Memory B cell (primary cell): ENCODE results near the gene TCF25.
"Not testable (repeated sequence)": the region's sequence is repeated elsewhere in the genome, so short reads cannot be mapped to it uniquely, and the experiment has no call there.

ENCODE experiments used
- ATAC-seq: fragments of 150-1000 bp; cut with Tn5 transposase; 2 replicates; pipeline ENCODE4 v1.10.0; 2021; ENCODE audit warnings: low read depth, mild to moderate bottlenecking, moderate library complexity
- DNase-seq, 2 donors: peaks; one replicate each; pipeline ENCODE4 v3.0.0; 2022; ENCODE audit warnings: low spot score in 2 of 2
- H3K27ac Mint-ChIP-seq: one replicate; pipeline ENCODE4 v1.8.0; 2022; ENCODE audit warnings: mild to moderate bottlenecking, moderate library complexity, mixed read lengths
- H3K27me3 Mint-ChIP-seq: one replicate; pipeline ENCODE4 v1.8.0; 2022; ENCODE audit warnings: mixed read lengths
- H3K36me3 Mint-ChIP-seq: one replicate; pipeline ENCODE4 v1.8.0; 2022; ENCODE audit warnings: mild to moderate bottlenecking, mixed read lengths
- H3K4me1 Mint-ChIP-seq: one replicate; pipeline ENCODE4 v1.8.0; 2022; ENCODE audit warnings: mixed read lengths
- H3K4me3 Mint-ChIP-seq: one replicate; pipeline ENCODE4 v1.8.0; 2022; ENCODE audit warnings: mild to moderate bottlenecking, moderate library complexity, mixed read lengths
- H3K9me3 Mint-ChIP-seq: one replicate; pipeline ENCODE4 v1.8.0; 2022; ENCODE audit warnings: mixed read lengths

TCF25 gene

GRCh38 chr16:89935620-89936019 lies 62.2 kb downstream of the TCF25 start:
- H3K4me3 Mint-ChIP-seq, H3K27me3 Mint-ChIP-seq, DNase-seq, H3K9me3 Mint-ChIP-seq, H3K4me1 Mint-ChIP-seq, H3K27ac Mint-ChIP-seq, H3K36me3 Mint-ChIP-seq, ATAC-seq: not testable (repeated sequence)

GRCh38 chr16:89936034-89936433 lies 62.6 kb downstream of the TCF25 start:
- H3K9me3 Mint-ChIP-seq, result no peaks in the 10 kb centered on the region
- H3K27me3 Mint-ChIP-seq, result peaks cover 2% of the 10 kb centered on the region
- peaks cover 5% of the 10 kb centered on the region for H3K4me1 Mint-ChIP-seq
- ATAC-seq (no peak), DNase-seq (no peak)
- no peak overlapping the region for H3K4me3 Mint-ChIP-seq
- H3K27ac Mint-ChIP-seq, result no peak overlapping the region
- no peaks in the 10 kb centered on the region for H3K36me3 Mint-ChIP-seq

GRCh38 chr16:89936508-89936907 lies 63.1 kb downstream of the TCF25 start:
- Mint-ChIP-seq H3K27me3 (no peaks in the 10 kb centered on the region), H3K4me3 (no peak overlapping the region), H3K27ac (no peak overlapping the region), H3K4me1 (peaks cover under 1% of the 10 kb centered on the region), H3K9me3 (no peaks in the 10 kb centered on the region), H3K36me3 (no peaks in the 10 kb centered on the region)
- ATAC-seq, result no peak
- no peak for DNase-seq

GRCh38 chr16:89936981-89937380 lies 63.6 kb downstream of the TCF25 start:
- Mint-ChIP-seq H3K4me1 (no peaks in the 10 kb centered on the region), H3K27ac (no peak overlapping the region), H3K4me3 (no peak overlapping the region), H3K9me3 (no peaks in the 10 kb centered on the region), H3K27me3 (peaks cover 2% of the 10 kb centered on the region), H3K36me3 (no peaks in the 10 kb centered on the region)
- no peak for ATAC-seq
- DNase-seq, result no peak

- Mint-ChIP-seq H3K27ac (no peak overlapping the region), H3K4me1 (no peaks in the 10 kb centered on the region), H3K36me3 (no peaks in the 10 kb centered on the region), H3K27me3 (peaks cover 3% of the 10 kb centered on the region), H3K9me3 (no peaks in the 10 kb centered on the region), H3K4me3 (no peak overlapping the region)
- no peak for DNase-seq
- no peak for ATAC-seq
Observed at GRCh38 chr16:89938175-89938885, 64.9 kb downstream of the TCF25 start.

GRCh38 chr16:89944773-89945172 lies 71.4 kb downstream of the TCF25 start:
- peaks cover 2% of the 10 kb centered on the region for H3K36me3 Mint-ChIP-seq
- H3K4me3 Mint-ChIP-seq, result no peak overlapping the region
- peaks cover 21% of the 10 kb centered on the region for H3K27me3 Mint-ChIP-seq
- peaks cover 25% of the 10 kb centered on the region for H3K4me1 Mint-ChIP-seq
- ATAC-seq, result no peak
- H3K9me3 Mint-ChIP-seq, result peaks cover 4% of the 10 kb centered on the region
- H3K27ac Mint-ChIP-seq, result no peak overlapping the region
- DNase-seq, result no peak

- Mint-ChIP-seq H3K27ac (no peak overlapping the region), H3K4me3 (no peak overlapping the region), H3K36me3 (peaks cover 2% of the 10 kb centered on the region), H3K27me3 (peaks cover 21% of the 10 kb centered on the region), H3K4me1 (peaks cover 28% of the 10 kb centered on the region), H3K9me3 (peaks cover 4% of the 10 kb centered on the region)
- ATAC-seq, result no peak
- DNase-seq, result no peak
Observed at GRCh38 chr16:89945654-89946053, 72.3 kb downstream of the TCF25 start.

GRCh38 chr16:89946515-89946914 lies 73.1 kb downstream of the TCF25 start:
- no peak for ATAC-seq
- peak overlapping the region; percentile 28 for H3K4me3 Mint-ChIP-seq

GRCh38 chr16:89949121-89949742 lies 75.8 kb downstream of the TCF25 start:
- H3K9me3 Mint-ChIP-seq, result peaks cover 4% of the 10 kb centered on the region
- DNase-seq (no peak), ATAC-seq (no peak)
- H3K4me3 Mint-ChIP-seq, result peak overlapping the region; percentile 84
- H3K27me3 Mint-ChIP-seq, result peaks cover 14% of the 10 kb centered on the region
- peak overlapping the region; percentile 51 for H3K27ac Mint-ChIP-seq
- H3K4me1 Mint-ChIP-seq, result peaks cover 42% of the 10 kb centered on the region
- H3K36me3 Mint-ChIP-seq, result peaks cover 2% of the 10 kb centered on the region

More at GRCh38 chr16:89946515-89946914, 73.1 kb downstream of the TCF25 start:
- peaks cover 4% of the 10 kb centered on the region for H3K9me3 Mint-ChIP-seq
- H3K36me3 Mint-ChIP-seq, result peaks cover 2% of the 10 kb centered on the region
- H3K4me1 Mint-ChIP-seq, result peaks cover 29% of the 10 kb centered on the region
- H3K27me3 Mint-ChIP-seq, result peaks cover 21% of the 10 kb centered on the region
- DNase-seq, result no peak
- H3K27ac Mint-ChIP-seq, result no peak overlapping the region

GRCh38 chr16:89949756-89950155 lies 76.4 kb downstream of the TCF25 start:
- DNase-seq (no peak), ATAC-seq (no peak)
- peaks cover 13% of the 10 kb centered on the region for H3K27me3 Mint-ChIP-seq
- H3K4me3 Mint-ChIP-seq, result peak overlapping the region; percentile 84
- H3K4me1 Mint-ChIP-seq, result peaks cover 45% of the 10 kb centered on the region
- H3K27ac Mint-ChIP-seq, result peak overlapping the region; percentile 51
- H3K9me3 Mint-ChIP-seq, result peaks cover 3% of the 10 kb centered on the region
- H3K36me3 Mint-ChIP-seq, result peaks cover 2% of the 10 kb centered on the region

GRCh38 chr16:89951509-89951908 lies 78.1 kb downstream of the TCF25 start:
- Mint-ChIP-seq H3K4me1 (peaks cover 42% of the 10 kb centered on the region), H3K36me3 (peaks cover 2% of the 10 kb centered on the region), H3K9me3 (peaks cover 2% of the 10 kb centered on the region), H3K4me3 (no peak overlapping the region), H3K27me3 (peaks cover 3% of the 10 kb centered on the region), H3K27ac (no peak overlapping the region)
- DNase-seq, result no peak
- ATAC-seq, result no peak

- peaks cover 2% of the 10 kb centered on the region for H3K9me3 Mint-ChIP-seq
- ATAC-seq (no peak), DNase-seq (no peak)
- H3K4me3 Mint-ChIP-seq, result no peak overlapping the region
- H3K27me3 Mint-ChIP-seq, result peaks cover 2% of the 10 kb centered on the region
- peaks cover 2% of the 10 kb centered on the region for H3K36me3 Mint-ChIP-seq
- H3K4me1 Mint-ChIP-seq, result peaks cover 47% of the 10 kb centered on the region
- H3K27ac Mint-ChIP-seq, result no peak overlapping the region
Observed at GRCh38 chr16:89952049-89952448, 78.7 kb downstream of the TCF25 start.

GRCh38 chr16:89952551-89952950 lies 79.2 kb downstream of the TCF25 start:
- Mint-ChIP-seq H3K27ac (no peak overlapping the region), H3K36me3 (peaks cover 2% of the 10 kb centered on the region), H3K9me3 (peaks cover 2% of the 10 kb centered on the region), H3K4me1 (peaks cover 43% of the 10 kb centered on the region), H3K4me3 (no peak overlapping the region), H3K27me3 (no peaks in the 10 kb centered on the region)
- ATAC-seq, result no peak
- DNase-seq, result no peak

GRCh38 chr16:89953671-89954406 lies 80.4 kb downstream of the TCF25 start:
- peaks cover 39% of the 10 kb centered on the region for H3K4me1 Mint-ChIP-seq
- DNase-seq, result peak; percentile 43 to 56

More at GRCh38 chr16:89953671-89954406, 80.4 kb downstream of the TCF25 start:
- peaks cover 8% of the 10 kb centered on the region for H3K36me3 Mint-ChIP-seq
- peak overlapping the region; percentile 76 for H3K4me3 Mint-ChIP-seq
- peaks cover 2% of the 10 kb centered on the region for H3K9me3 Mint-ChIP-seq
- peak; percentile 84 for ATAC-seq
- H3K27ac Mint-ChIP-seq, result peak overlapping the region; percentile 36
- no peaks in the 10 kb centered on the region for H3K27me3 Mint-ChIP-seq
